ENCODE measurements around the gene RAB13.

The RAB13 gene

DNA sequence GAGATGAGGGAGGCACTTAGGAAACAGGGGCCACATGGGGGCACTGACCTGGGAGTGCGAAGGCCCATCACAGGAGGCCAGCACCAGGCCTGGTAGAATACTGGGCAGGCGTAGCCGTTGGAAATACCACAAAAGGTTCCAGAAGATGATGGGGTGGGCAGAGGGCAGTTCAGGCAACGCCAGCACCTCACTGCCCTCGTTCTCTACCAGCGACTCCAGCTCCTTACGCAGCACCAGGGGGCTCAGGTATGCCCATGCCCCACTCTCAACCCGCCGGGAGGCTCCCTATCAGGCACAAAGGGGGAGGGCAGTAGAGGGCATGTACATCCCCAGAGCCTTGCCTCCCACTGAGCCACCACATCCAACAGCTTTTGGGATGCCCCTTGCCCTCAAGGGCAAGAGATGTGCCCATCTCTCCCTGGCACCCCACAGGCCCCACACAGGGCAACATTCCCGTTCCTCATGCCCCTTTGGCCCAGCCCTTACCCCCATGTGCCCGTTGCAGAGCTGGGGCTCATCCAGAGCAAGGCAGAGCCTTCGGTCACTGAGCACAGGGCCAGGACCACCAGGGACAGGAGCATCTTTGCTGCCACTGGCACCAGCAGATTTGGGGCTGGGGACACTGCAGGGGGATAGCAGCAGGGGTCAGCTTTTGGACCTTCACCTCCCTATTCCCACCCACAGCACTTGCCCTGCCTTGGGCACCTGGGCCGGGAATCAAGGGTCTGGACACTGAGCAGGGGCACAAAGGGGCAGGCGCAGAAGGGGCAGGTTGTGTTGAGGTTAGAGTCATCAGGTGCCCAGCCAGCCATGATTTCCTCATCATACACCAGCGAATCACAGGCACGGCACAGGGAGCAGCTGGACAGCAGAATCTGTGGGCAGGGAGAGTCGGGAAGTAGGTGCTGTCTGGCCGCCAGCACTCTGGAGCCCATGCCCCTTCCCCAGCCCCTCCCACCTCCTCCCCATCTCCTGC is 53.7 kb downstream of the RAB13 start:
- no peak for DNase-seq

Data from fibroblast of skin of right quadriceps (primary cell).